Vagina (tissue), 2 donors: ENCODE data around the gene HLA-DMA.

Experiments used
- CTCF ChIP-seq, 3 experiments: fragments of 450-650 bp in 2 of 3; fragments of 200-600 bp in 1 of 3; sonication (generic) in 1 of 3; IDR thresholded peaks; one replicate each; pipeline ENCODE4 v1.5.1; 2017 to 2019; ENCODE audit warnings: antibody characterized with exemption in 3 of 3, mild to moderate bottlenecking in 2 of 3, moderate library complexity in 2 of 3
- POLR2A ChIP-seq, 2 donors: fragments of 450-650 bp; IDR thresholded peaks; one replicate each; pipeline ENCODE4 v1.6.1; 2017; ENCODE audit warnings: antibody characterized with exemption in 2 of 2, mild to moderate bottlenecking in 2 of 2, moderate library complexity in 2 of 2
- POLR2AphosphoS5 ChIP-seq, 2 donors: sonication (generic); formaldehyde crosslinking; IDR thresholded peaks; one replicate each; pipeline ENCODE4 v1.9.0; 2017; ENCODE audit warnings: antibody characterized with exemption in 2 of 2, mild to moderate bottlenecking in 2 of 2, low read depth in 1 of 2; ENCODE audit not compliant: insufficient read depth in 1 of 2

- TF ChIP-seq POLR2AphosphoS5 (IDR thresholded peaks at IDR 0.05; ENCODE audit: insufficient read depth in 1 of 2, low read depth in 1 of 2) (no peak), POLR2A (IDR thresholded peaks at IDR 0.05) (no peak), CTCF (IDR thresholded peaks at IDR 0.05) (no peak)
Measured at GRCh38 chr6:32975886-32976285, 23.0 kb upstream of the HLA-DMA start.
